Naive thymus-derived CD4-positive, alpha-beta T cell (primary cell): ENCODE measurements around the gene ZNF383. TPM values are rescaled to one million over a fixed set of nuclear protein-coding genes. Genes with fewer than 3 reads are reported as not detected.
A peak's percentile ranks its signal among the peaks of the same experiment; 100 is the strongest.
"Not testable (repeated sequence)": the region's sequence is repeated elsewhere in the genome, so short reads cannot be mapped to it uniquely, and the experiment has no call there.

Source experiments
- ATAC-seq: fragments of 150-1000 bp; cut with Tn5 transposase; 2 replicates; pipeline ENCODE4 v1.10.0; 2021; ENCODE audit warnings: mild to moderate bottlenecking, moderate library complexity
- CTCF ChIA-PET: fragments of 350-600 bp; sonication (Branson Sonifier 250); formaldehyde crosslinking; loops from one replicate; lab custom pipeline; 2021; ENCODE audit warnings: antibody characterized with exemption; lab: Charles Lee
- POLR2A ChIA-PET: fragments of 350-600 bp; sonication (Branson Sonifier 250); formaldehyde crosslinking; loops from one replicate; lab custom pipeline; 2021; ENCODE audit warnings: antibody characterized with exemption, inconsistent platforms; lab: Charles Lee
- DNase-seq, 9 donors: peaks; one replicate each; pipeline versions ENCODE4 v3.0.0 to v3.0.0-alpha.2; 2020 to 2022; ENCODE audit warnings: mixed read lengths in 1 of 9
- H3K27ac ChIP-seq: one replicate; pipeline ENCODE4 v1.7.0; 2013; ENCODE audit warnings: mild to moderate bottlenecking, low read depth, low read length, moderate library complexity
- H3K27me3 ChIP-seq, 2 donors: one replicate each; pipeline ENCODE4 v1.7.0; 2013; ENCODE audit warnings: low read length in 2 of 2, mild to moderate bottlenecking in 2 of 2, moderate library complexity in 2 of 2; ENCODE audit not compliant: control insufficient read depth in 2 of 2, insufficient read depth in 2 of 2
- H3K36me3 ChIP-seq, 3 experiments: 1 replicate in 2 of 3; 2 replicates in 1 of 3; pipeline ENCODE4 v1.7.0; 2013; ENCODE audit warnings: low read length in 3 of 3, mild to moderate bottlenecking in 3 of 3, moderate library complexity in 1 of 3; ENCODE audit not compliant: insufficient read depth in 3 of 3, control insufficient read depth in 2 of 3
- H3K4me1 ChIP-seq, 2 donors: one replicate each; pipeline ENCODE4 v1.7.0; 2013; ENCODE audit warnings: low read length in 2 of 2, mild to moderate bottlenecking in 2 of 2, moderate library complexity in 1 of 2; ENCODE audit not compliant: control insufficient read depth in 2 of 2, insufficient read depth in 2 of 2
- H3K4me3 ChIP-seq: 2 replicates; pipeline ENCODE4 v1.7.0; 2013; ENCODE audit warnings: mild to moderate bottlenecking, low read length
- H3K9me3 ChIP-seq, 3 experiments: 1 replicate in 2 of 3; 2 replicates in 1 of 3; pipeline ENCODE4 v1.7.0; 2013; ENCODE audit warnings: low read length in 3 of 3; ENCODE audit not compliant: control insufficient read depth in 2 of 3
- H3K27ac Mint-ChIP-seq, 9 donors: one replicate each; pipeline ENCODE4 v1.8.0; 2020 to 2022; ENCODE audit warnings: mixed read lengths in 9 of 9, mild to moderate bottlenecking in 8 of 9, moderate library complexity in 5 of 9, inconsistent platforms in 2 of 9
- H3K27me3 Mint-ChIP-seq, 5 donors: one replicate each; pipeline ENCODE4 v1.8.0; 2021 to 2022; ENCODE audit warnings: mixed read lengths in 5 of 5, mild to moderate bottlenecking in 1 of 5
- H3K36me3 Mint-ChIP-seq, 5 donors: one replicate each; pipeline ENCODE4 v1.8.0; 2020 to 2022; ENCODE audit warnings: mixed read lengths in 5 of 5, mild to moderate bottlenecking in 3 of 5, inconsistent platforms in 1 of 5
- H3K4me1 Mint-ChIP-seq, 7 donors: one replicate each; pipeline ENCODE4 v1.8.0; 2020 to 2022; ENCODE audit warnings: mixed read lengths in 7 of 7, mild to moderate bottlenecking in 3 of 7, inconsistent platforms in 1 of 7
- H3K4me3 Mint-ChIP-seq, 10 donors: one replicate each; pipeline ENCODE4 v1.8.0; 2020 to 2022; ENCODE audit warnings: mild to moderate bottlenecking in 10 of 10, mixed read lengths in 10 of 10, moderate library complexity in 6 of 10, inconsistent platforms in 2 of 10
- H3K9me3 Mint-ChIP-seq, 11 donors: one replicate each; pipeline ENCODE4 v1.8.0; 2020 to 2022; ENCODE audit warnings: mixed read lengths in 11 of 11, mild to moderate bottlenecking in 4 of 11, inconsistent platforms in 1 of 11, moderate library complexity in 1 of 11
- intact Hi-C, 2 donors: fragments of 100-400 bp; cut with micrococcal nuclease; formaldehyde crosslinking; loops; one replicate each; pipeline ENCODE4 v1.15.1; 2023
- polyA plus RNA-seq, 2 donors: library from polyadenylated mRNA; unstranded; fragments of 300-500 nt; fragmentation: Illumina TruSeq; gene quantifications; one replicate each; pipeline ENCODE4 v1.2.3, GENCODE V29; 2021
- total RNA-seq, 6 experiments: library from RNA in 5 of 6; stranded (reverse) in 5 of 6; gene quantifications; 1 replicate in 5 of 6; 2 replicates in 1 of 6; pipeline ENCODE4 v1.2.3 and lab custom pipeline; 2021 to 2026

Gene ZNF383
- total and polyA plus RNA-seq, 7 experiments from 2014 or later = 11.8 to 33.4 (median 15.7) TPM

DNA sequence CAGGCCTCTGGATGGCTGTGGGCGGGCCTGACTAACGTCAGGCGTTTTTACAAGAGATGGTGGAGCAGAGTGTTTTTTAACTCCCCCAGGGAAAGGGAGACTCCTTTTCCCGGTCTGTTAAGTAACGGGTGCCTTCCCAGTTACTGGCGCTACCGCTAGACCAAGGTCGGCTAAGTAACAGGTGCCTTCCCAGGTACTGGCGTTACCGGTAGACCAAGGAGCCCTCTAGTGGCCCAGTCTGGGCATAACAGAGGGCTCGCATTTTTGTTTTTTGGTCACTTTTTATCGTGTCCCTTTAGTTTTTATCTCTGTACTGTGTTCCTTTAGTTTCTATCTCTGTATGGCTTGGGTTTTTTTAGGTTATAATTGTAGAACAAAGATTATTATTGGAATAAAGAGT is 10.0 kb downstream of the ZNF383 start:
- Histone ChIP-seq H3K27ac (no peak overlapping the region), H3K4me3 (no peak overlapping the region), H3K27me3 (no peaks in the 10 kb centered on the region), H3K4me1 (no peaks in the 10 kb centered on the region), H3K9me3 (peaks cover 0 to 62% (median 17%) of the 10 kb centered on the region in 3 experiments), H3K36me3 (peaks cover 12 to 83% (median 28%) of the 10 kb centered on the region in 3 experiments)
- Mint-ChIP-seq H3K27ac (no peak overlapping the region), H3K4me1 (peaks cover 0 to 5% (median 0%) of the 10 kb centered on the region in 7 donors), H3K9me3 (peaks cover 6 to 93% (median 51%) of the 10 kb centered on the region in 11 donors), H3K27me3 (no peaks in the 10 kb centered on the region), H3K4me3 (no peak overlapping the region), H3K36me3 (peaks cover 25 to 74% (median 67%) of the 10 kb centered on the region in 5 donors)
- DNase-seq (peak in 1 of 9 donors; percentile 19), ATAC-seq (no peak)
- CTCF ChIA-PET = no interaction called here
- POLR2A ChIA-PET = no interaction called here
- intact Hi-C loops = no loop called here

DNA sequence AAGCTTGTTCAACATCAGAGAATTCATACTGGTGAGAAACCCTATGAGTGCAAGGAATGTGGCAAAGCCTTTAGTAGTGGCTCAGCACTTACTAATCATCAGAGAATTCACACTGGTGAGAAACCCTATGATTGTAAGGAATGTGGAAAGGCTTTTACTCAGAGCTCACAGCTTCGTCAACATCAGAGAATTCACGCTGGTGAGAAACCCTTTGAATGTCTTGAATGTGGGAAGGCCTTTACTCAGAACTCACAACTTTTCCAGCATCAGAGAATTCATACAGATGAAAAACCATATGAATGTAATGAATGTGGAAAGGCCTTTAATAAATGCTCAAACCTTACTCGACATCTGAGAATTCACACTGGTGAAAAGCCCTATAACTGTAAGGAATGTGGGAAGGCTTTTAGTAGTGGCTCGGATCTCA is 25.2 kb downstream of the ZNF383 start:
- no peak overlapping the region for H3K27ac Mint-ChIP-seq
- POLR2A ChIA-PET = interaction anchor here (1.7 kb wide), 1 partner anchor 26 kb away, joined by 4 read pairs; the partner anchor contains the start of gene ZNF383
- H3K36me3 ChIP-seq = peaks cover 25 to 53% (median 49%) of the 10 kb centered on the region in 3 experiments

DNA sequence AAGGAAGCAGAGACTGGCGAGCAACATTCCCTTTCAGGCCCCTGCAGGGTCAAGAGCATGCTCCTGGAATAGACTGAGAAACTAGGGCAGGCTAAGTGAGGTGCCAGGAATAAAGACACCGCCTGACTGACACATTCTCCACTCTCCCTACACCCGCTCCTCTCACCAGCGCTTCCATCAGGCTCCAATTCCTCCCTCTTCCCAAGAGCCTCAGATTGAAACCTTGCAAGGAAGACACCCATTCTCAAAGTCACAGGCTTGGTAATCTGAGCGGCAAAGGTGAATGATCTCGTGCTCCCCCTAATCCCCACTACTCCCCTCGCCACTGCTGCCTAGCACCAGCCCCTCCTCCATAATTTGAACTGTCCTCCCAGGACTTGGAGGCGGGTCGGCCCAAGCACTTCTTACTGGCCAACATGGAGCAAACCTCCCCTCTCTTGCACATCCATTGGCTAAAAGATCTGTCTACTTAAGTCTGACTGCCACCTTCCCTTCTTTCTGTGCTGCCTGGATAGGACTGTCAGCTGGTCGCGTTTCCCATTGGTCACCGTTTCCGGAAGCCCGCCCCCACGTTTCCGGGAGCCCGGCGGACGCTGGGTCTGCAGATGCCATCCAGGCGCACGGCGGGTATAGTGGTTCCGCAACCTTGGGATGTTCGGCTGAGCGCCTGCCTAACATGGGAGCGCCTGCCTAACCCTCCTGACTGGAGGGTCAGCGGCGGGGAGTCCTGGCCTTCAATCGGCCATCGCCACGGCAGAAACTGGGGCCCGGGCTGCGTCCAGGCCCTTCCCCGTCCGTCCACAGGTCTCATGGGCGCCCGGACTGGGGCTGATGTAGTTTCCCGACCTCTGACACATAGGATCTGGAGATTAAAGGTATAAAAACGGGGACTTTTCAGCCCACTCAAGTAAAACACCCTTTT is 33.6 kb downstream of the ZNF383 start:
- intact Hi-C loops = no loop called here
- H3K27me3 Mint-ChIP-seq = peaks cover 0 to 4% (median 0%) of the 10 kb centered on the region in 5 donors

More for the DNA sequence above, 25.2 kb downstream of the ZNF383 start:
- H3K9me3 ChIP-seq = peaks cover 6 to 95% (median 58%) of the 10 kb centered on the region in 3 experiments
- no peak for DNase-seq
- no peaks in the 10 kb centered on the region for H3K27me3 ChIP-seq
- intact Hi-C loops = no loop called here
- CTCF ChIA-PET = no interaction called here
- Mint-ChIP-seq H3K4me1 (peaks cover 0 to 3% (median 0%) of the 10 kb centered on the region in 7 donors), H3K4me3 (no peak overlapping the region), H3K27me3 (no peaks in the 10 kb centered on the region), H3K36me3 (peaks cover 45 to 66% (median 64%) of the 10 kb centered on the region in 5 donors), H3K9me3 (peaks cover 17 to 97% (median 69%) of the 10 kb centered on the region in 11 donors)
- no peak for ATAC-seq
- no peaks in the 10 kb centered on the region for H3K4me1 ChIP-seq
- H3K4me3 ChIP-seq = no peak overlapping the region
- no peak overlapping the region for H3K27ac ChIP-seq

DNA sequence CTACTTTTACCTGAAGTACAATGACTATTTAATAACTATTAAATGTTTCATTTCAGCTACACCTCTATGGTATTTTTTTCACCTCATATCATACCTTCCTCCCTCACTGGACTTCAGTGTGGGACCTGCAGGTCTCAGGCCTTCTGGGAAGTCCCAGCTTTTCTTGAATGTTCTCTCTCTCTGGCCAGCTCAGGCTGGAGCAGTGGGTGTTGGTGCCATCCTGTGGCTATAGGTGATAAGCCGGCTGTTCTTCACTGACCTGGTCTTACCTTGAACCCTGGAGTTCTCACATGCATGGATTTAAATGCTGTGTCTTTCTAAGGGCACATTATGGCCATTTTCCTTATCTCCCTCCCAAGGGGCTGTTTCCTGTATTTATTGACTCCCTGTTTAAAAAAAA is 45.0 kb downstream of the ZNF383 start:
- Mint-ChIP-seq H3K36me3 (peaks cover 0 to 13% (median 10%) of the 10 kb centered on the region in 5 donors), H3K9me3 (peaks cover 11 to 50% (median 21%) of the 10 kb centered on the region in 11 donors)
- H3K9me3 ChIP-seq, ATAC-seq, intact Hi-C loops, H3K36me3 ChIP-seq, H3K27me3 ChIP-seq, CTCF ChIA-PET, H3K4me3 Mint-ChIP-seq, H3K4me1 ChIP-seq, H3K27ac ChIP-seq, H3K27me3 Mint-ChIP-seq, H3K4me3 ChIP-seq, H3K4me1 Mint-ChIP-seq, H3K27ac Mint-ChIP-seq, POLR2A ChIA-PET, DNase-seq: not testable (repeated sequence)

More for the DNA sequence above, 33.6 kb downstream of the ZNF383 start:
- CTCF ChIA-PET = no interaction called here
- Mint-ChIP-seq H3K36me3 (peaks cover 7 to 40% (median 17%) of the 10 kb centered on the region in 5 donors), H3K9me3 (peaks cover 10 to 92% (median 64%) of the 10 kb centered on the region in 11 donors), H3K4me3 (peak overlapping the region in 6 of 10 donors; percentile 7 to 72 (median 48)), H3K27ac (peak overlapping the region in 1 of 9 donors; percentile 5), H3K4me1 (peaks cover 0 to 4% (median 0%) of the 10 kb centered on the region in 7 donors)
- DNase-seq = peak in 2 of 9 donors; percentile 6 to 7
- no peaks in the 10 kb centered on the region for H3K27me3 ChIP-seq
- H3K36me3 ChIP-seq = peaks cover 0 to under 1% (median 0%) of the 10 kb centered on the region in 3 experiments
- peak; percentile 72 for ATAC-seq
- H3K9me3 ChIP-seq = peaks cover 4 to 85% (median 11%) of the 10 kb centered on the region in 3 experiments
- no peak overlapping the region for H3K27ac ChIP-seq
- no peaks in the 10 kb centered on the region for H3K4me1 ChIP-seq
- H3K4me3 ChIP-seq = peak overlapping the region; percentile 23
- POLR2A ChIA-PET = no interaction called here

DNA sequence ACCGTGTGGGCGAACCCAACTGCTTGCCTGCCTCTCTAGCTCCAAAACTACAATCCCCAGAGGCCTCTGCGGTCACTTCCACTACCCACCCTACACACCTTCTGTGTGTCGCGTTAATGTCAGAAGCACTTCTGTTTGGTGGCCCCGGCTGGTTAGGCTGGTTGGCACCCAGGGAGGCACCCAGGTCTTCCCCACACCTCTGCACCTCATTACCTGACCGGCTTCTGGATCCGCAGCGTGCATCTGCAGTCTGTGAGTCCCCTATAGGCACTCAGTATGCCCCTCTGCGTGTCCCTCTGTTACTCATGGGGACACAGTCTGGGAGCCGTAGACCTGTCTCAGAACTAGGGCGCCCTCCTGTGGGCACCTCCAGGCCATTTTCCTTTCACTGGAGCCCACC is 49.0 kb downstream of the ZNF383 start:
- H3K36me3 Mint-ChIP-seq, POLR2A ChIA-PET, CTCF ChIA-PET, H3K27me3 ChIP-seq, H3K9me3 ChIP-seq, H3K4me1 Mint-ChIP-seq, H3K4me1 ChIP-seq, H3K4me3 ChIP-seq, DNase-seq, H3K27ac Mint-ChIP-seq, H3K27me3 Mint-ChIP-seq, H3K4me3 Mint-ChIP-seq, intact Hi-C loops, H3K36me3 ChIP-seq, ATAC-seq, H3K27ac ChIP-seq: not testable (repeated sequence)
- peaks cover 0 to 27% (median 12%) of the 10 kb centered on the region in 11 donors for H3K9me3 Mint-ChIP-seq

DNA sequence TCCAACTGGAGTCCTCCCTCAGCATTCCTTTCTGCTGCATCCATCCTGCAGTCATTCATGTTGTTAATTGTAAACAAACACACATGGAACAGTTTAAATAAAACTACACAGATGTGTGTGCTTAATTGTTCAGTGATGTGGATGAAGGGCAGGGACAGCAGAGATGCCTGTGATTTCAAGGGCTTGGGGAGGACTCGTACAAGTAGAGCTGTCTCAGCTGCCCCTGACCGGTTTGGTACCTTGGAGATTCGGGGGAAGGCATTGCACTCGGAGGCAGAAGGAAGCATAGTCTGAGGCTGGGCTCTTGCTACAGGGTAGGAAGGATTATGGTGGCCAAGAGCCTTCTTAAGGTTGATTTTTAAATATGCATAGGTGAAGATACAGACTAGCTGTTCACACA is 49.7 kb downstream of the ZNF383 start:
- ATAC-seq, H3K4me1 ChIP-seq, H3K27me3 ChIP-seq, CTCF ChIA-PET, H3K9me3 ChIP-seq, H3K4me3 ChIP-seq, H3K36me3 Mint-ChIP-seq, DNase-seq, H3K27ac ChIP-seq, intact Hi-C loops, H3K27me3 Mint-ChIP-seq, H3K36me3 ChIP-seq, H3K4me1 Mint-ChIP-seq, H3K27ac Mint-ChIP-seq, POLR2A ChIA-PET: not testable (repeated sequence)
- Mint-ChIP-seq H3K9me3 (peaks cover 0 to 19% (median 10%) of the 10 kb centered on the region in 11 donors), H3K4me3 (peak overlapping the region in 2 of 10 donors; percentile 2 to 23)
